AG09309 (cell line): ENCODE results near the gene PLK5.

ENCODE experiments used
- DNase-seq: peaks from one replicate; pipeline ENCODE4 v3.0.0-alpha.2; 2010; ENCODE audit warnings: low read depth
- H3K4me3 ChIP-seq: 2 replicates; pipeline ENCODE4 v1.5.1; 2011; ENCODE audit warnings: mild to moderate bottlenecking, low read depth, low read length, moderate library complexity; ENCODE audit not compliant: control insufficient read depth
- TF ChIP-seq, protein P1 (sequence below): IDR thresholded peaks from 2 replicates; pipeline ENCODE4 v1.5.1; 2011; ENCODE audit warnings: mild to moderate bottlenecking, low read depth, low read length, inconsistent platforms; ENCODE audit not compliant: insufficient read depth, control insufficient read depth; ENCODE audit errors: missing control alignments

Gene PLK5

DNA sequence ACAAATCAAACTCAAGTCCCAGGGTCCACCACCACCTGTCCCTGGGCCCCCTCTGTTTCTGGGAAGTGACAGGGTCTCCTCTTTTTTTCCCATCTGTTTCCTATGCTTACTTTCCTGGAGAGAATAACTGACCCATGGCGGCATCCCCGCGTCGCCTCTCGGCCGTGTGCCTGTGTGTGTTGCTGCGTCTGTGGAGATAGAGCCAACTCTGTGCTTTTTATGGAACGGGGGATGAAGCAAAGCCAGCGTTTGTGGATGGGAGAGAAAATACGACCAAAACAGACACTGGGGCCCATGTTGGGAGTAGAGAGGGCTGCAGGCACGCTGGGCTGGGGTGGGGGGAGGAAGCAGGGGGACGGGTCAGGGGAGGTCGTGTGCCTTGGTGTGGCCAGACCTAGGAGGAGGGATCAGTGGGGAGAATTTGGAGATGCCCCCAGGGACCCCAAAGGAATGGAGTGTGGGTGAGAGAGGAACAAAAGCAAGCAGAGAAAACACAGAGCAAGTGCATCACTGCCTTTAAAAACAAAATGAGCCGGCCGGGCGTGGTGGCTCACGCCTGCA is 16.6 kb downstream of the PLK5 start:
- no peak overlapping the region for H3K4me3 ChIP-seq
- DNase-seq, result no peak
- TF ChIP-seq, protein P1, sequence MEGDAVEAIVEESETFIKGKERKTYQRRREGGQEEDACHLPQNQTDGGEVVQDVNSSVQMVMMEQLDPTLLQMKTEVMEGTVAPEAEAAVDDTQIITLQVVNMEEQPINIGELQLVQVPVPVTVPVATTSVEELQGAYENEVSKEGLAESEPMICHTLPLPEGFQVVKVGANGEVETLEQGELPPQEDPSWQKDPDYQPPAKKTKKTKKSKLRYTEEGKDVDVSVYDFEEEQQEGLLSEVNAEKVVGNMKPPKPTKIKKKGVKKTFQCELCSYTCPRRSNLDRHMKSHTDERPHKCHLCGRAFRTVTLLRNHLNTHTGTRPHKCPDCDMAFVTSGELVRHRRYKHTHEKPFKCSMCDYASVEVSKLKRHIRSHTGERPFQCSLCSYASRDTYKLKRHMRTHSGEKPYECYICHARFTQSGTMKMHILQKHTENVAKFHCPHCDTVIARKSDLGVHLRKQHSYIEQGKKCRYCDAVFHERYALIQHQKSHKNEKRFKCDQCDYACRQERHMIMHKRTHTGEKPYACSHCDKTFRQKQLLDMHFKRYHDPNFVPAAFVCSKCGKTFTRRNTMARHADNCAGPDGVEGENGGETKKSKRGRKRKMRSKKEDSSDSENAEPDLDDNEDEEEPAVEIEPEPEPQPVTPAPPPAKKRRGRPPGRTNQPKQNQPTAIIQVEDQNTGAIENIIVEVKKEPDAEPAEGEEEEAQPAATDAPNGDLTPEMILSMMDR, result no peak

DNA sequence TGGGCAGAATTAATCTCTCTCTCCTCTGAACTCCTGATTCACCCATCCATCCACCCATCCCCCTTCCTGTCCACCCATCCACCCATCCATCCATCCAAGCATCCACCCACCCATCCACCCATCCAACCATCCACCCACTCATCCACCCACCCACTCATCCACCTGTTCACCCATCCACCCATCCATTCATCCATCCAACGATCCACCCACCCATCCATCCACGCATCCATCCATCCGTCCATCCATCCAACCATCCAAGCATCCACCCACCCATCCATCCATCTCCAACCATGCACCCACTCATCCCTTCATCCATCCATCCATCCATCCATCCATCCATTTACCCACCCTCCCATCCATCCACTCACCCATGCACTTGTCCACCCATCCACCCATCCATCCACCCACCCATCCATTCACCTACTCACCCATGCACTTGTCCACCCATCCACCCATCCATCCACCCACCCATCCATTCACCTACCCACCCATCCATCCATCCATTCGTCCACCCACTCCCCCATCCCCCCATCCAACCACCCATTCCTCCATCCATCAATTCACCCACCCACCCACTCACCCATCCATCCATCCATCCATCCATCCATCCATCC is 25.6 kb downstream of the PLK5 start:
- H3K4me3 ChIP-seq, result no peak overlapping the region
- TF ChIP-seq, protein P1, result no peak
- no peak for DNase-seq

DNA sequence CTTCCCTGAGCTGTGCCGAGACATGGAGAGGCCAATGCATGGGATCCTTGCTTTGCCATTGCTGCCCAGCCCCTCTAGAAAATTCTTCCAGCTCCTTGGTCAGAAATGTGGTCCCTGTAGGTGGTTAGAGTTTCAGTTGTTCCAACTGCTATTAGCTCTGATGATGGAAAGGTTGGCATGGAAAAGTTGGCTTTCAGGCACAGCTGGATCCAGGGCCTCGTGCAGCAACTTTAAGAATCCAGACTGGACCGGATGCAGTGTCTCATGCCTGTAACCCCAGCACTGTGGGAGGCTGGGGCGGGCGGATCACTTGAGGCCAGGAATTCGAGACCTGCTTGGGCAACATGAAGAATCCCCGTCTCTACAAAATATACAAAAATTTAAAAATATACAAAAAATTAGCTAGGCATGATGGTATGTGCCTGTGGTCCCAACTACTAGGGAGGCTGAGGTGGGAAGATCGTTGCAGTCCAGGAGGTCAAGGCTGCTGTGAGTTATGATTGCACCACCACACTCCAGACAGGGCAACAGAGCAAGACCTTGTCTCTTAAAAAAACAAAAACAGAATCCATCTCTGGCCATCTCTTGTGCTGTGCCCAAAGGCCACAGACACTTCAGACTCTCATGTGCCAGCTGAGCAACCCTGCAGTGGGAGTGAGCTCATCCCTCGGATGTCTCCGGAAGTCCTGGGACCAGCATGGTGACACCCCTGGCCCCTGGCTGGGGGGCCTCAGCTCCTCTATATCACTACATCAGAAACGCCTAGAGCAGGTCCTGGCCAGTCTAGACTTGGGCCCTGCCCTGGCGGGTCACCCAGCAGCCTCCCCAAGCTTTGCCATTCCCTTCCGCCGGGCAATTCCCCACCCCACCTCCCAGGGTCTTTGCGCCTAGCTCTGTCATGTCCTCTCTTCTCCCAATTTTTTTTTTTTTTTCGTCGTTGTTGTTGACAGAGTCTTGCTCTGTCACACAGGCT is 27.5 kb downstream of the PLK5 start:
- DNase-seq, result no peak
- no peak overlapping the region for H3K4me3 ChIP-seq
- TF ChIP-seq, protein P1, result no peak

DNA sequence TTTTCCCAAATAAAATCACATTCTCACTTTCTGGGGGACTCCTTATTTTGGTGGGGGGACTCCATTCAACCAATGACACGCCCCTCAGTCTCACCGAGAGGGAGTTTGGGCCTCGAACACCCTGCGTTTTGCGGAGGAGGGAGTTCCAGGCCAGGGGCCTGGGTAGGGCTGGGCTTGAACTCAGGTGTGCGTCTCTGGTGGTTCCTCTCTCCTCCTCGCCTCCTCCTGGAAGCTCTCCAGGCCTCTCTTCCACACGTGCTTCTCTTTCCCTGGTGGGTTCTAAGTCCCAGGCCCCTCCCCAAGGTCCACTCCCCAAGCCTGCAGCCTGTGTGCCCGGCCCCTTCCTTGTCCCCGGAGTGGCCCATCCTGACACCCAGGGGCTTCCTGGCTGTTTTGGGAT is 29.5 kb downstream of the PLK5 start:
- TF ChIP-seq, protein P1, result no peak
- no peak for DNase-seq
- no peak overlapping the region for H3K4me3 ChIP-seq

DNA sequence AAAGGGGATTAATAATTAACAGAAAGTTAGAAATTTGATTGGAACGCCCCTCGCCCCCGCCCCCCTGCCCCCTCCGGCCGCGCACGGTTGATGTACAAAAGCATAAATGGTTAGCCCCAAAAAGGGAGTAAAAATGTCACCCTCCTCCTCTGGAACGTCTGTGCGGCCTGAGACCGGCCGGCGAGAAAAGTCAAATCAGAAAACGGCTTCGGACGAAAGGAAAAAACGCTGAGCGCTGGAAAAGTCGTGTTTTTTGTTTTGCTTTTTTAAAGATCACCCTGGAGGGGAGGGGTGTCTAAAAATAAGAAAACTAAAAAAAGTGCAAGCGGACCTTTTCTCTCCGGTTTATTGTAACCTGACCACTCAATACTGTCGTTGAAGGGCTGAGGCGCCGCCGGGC is 31.1 kb downstream of the PLK5 start:
- H3K4me3 ChIP-seq, result no peak overlapping the region
- no peak for DNase-seq
- TF ChIP-seq, protein P1, result no peak

DNA sequence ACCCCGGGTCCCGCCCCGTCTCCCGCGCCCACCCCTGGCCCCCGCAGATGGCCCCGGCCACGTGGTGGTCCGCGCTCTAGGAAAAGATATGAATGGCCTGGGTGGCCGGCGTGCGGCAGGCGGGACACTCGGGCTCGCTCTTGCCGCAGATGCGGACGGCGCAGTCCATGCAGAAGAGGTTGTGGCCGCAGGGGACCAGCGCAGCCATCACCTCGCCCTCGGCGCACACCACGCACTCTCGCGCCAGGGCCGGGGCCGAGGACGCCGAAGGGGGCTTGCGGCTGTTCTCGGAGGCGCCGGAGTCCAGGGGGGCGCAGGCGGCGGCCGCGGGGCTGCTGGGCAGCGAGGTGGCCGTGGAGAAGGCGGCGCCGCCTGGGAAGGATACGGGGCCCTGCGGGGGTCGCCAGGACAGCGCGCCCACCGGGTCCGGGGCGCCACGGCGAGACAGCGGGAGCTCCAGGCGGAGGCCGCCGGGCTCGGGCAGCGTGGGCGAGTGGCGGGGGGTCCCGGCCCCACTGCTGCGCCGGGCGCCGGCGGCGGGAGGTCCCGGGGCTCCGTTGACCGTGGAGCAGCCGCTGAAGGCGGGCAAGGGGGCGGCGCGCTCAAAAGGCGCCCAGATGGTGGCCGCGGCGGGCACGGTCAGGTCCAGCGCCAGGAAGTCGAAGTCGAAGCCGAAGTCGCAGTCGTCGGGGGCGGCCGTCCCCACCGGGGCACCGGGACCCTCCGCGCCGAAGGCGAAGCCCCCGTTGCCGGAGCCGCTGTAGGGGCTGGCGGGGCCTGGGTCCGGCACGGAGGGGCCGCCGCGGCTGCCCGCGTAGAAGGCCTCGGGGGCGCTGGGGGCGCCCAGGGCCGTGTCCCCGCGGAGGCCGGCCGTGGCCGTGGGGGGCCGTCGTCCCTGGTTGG is 31.9 kb downstream of the PLK5 start:
- no peak overlapping the region for H3K4me3 ChIP-seq
- DNase-seq, result no peak
- TF ChIP-seq, protein P1, result no peak
